ENCODE measurements around the gene INSR.
"Not testable (repeated sequence)": the region's sequence is repeated elsewhere in the genome, so short reads cannot be mapped to it uniquely, and the experiment has no call there.

INSR gene

DNA sequence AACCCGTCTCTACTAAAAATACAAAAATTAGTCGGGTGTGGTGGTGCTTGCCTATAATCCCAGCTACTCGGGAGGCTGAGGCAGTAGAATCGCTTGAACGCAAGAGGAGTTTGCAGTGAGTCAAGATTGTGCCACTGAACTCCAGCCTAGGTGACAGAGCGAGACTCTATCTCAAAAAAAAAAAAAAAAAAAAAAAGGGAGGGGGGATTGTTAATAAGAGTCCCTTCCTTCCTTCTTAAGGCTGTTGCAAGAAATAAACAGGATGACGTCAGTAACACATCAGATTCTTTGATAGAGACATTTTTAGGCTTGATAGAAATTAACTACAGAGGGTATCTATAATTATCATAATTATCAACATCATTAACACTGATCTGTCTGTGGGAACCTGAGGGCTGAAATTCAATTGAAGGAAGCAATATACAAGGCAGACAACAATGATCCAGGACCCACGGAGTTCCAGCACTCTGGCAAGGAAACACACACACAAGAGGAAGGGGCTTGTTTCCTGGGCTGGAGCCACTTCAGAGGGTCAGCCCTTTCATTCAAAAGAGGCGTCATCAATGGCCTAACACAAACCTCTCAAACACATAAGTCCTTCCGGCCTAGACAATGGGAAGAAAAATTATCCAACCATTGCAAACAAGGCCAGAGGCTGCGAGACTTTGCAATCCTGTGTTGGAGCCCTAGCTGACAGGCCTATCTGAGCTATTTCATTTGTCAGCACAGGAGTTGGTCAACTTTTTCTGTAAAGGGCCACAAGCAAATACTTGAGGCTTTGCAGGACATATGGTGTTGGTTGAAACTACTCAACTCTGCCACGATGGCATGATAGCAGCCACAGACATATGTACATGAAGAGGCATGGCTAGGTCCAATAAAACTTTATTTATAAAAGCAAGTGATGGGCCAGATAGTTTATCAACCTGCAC is 105.2 kb downstream of the INSR start:
- no peak for FAIRE-seq

DNA sequence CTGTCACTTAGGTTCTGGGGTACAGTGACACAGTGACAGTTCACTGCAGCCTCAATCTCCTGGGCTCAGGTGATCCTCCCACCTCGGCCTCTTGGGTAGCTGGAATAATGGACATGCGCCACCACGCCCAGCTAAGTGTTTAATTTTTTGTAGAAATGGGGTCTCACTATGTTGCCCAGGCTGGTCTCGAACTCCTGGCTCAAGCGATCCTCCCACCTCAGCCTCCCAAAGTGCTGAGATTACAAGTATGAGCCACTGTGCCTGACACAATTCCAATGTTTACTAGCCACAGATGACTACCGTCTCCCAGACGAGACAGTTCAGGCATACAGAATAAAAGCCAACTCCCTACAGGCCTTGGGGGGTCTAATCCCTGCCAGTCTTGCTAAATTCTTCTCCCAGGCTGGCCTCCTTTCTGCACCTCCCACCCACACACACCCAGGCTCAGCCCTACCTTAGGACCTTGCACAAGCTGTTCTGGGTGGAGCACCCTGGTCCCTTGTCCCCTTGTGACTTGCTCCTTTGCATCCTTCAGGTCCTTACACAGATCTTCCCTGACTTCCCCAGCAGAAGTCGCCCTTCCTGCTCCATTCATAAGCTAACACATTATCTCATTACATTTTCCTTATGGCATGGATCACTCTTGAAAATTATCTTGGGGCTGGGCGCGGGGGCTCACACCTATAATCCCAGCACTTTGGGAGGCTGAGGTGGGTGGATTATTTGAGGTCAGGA is 106.4 kb downstream of the INSR start:
- FAIRE-seq: no peak

GRCh38 chr19:7182489-7182888 is 111.7 kb downstream of the INSR start:
- FAIRE-seq: no peak

- no peak for FAIRE-seq
These were observed 114.3 kb downstream of the INSR start for GRCh38 chr19:7179917-7180306.

- FAIRE-seq: no peak
These were observed 116.3 kb downstream of the INSR start for GRCh38 chr19:7177926-7178325.

DNA sequence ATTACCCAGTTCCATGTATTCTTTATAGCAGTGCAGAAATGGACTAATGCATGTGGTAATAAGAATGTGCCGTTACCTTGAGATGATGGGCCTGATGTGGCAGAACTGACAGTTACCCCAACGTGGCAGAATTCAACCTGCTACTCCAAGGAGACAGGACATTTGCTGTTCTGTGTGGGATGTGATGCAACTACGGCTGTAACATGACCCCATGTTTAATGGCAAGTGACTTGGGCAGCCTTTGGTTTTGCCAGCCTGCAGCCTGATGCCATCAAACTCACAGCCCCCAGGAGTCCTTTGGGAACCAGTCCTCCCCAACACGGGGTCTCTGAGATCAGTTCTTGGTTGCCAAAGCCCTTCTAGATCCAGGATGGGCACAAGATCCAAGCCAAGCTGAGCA is 117.4 kb downstream of the INSR start:
- no peak for FAIRE-seq

DNA sequence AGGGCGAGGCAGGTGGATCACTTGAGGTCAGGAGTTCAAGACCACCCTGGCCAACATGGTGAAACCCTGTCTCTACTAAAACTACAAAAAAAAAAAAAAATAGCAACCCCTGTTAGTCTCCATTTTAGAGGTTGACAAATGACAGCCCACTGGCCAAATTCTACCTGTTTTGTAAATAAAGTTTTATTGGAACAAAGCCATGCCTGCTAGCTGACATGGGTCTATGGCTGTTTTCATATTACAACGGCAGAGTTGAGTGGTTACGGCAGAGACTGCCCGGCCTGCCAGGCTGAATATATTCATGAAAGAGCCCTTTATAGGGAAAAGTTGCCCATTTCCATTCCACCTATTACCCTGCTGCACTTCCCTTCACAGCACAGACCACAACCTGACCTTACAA is 121.4 kb downstream of the INSR start:
- FAIRE-seq: no peak

DNA sequence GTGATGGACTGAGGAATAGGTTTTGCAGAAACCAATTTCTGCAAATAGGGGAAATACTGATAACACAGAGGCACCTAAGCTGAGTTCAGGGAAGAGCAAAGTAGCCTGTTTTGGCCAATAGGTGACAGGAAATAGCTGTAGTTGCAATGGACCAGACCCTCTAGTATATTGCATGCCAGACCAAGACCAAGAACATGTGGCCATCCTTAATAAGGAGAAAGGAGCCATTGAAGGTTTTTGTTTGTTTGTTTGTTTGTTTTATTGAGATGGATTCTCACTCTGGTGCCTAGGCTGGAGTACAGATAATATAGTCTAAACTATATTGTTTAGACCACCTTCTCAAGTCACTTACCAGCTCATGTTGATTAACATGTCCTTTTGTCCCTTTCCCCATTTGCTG is 123.2 kb downstream of the INSR start:
- FAIRE-seq: no peak

DNA sequence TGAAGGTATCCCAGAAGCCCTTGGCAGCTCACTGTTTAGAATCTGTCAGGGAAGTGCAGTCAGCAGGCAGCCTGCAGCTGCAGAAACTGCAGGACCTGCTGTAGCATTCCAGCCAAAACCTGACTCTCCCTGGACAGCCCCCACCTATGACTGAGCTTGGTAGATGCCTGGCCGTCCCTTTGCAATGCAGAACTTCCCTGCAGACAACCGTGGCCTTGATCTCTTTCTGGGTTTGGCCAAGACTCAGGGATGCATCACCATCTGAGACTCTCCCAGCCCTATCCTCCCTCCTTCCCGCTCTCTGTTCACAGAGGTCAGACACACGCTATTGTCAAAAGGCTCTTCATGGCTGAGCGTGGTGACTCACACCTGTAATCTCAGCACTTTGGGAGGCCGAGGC is 125.3 kb downstream of the INSR start:
- no peak for FAIRE-seq

GRCh38 chr19:7161292-7161691 is 132.9 kb downstream of the INSR start:
- no peak for FAIRE-seq

DNA sequence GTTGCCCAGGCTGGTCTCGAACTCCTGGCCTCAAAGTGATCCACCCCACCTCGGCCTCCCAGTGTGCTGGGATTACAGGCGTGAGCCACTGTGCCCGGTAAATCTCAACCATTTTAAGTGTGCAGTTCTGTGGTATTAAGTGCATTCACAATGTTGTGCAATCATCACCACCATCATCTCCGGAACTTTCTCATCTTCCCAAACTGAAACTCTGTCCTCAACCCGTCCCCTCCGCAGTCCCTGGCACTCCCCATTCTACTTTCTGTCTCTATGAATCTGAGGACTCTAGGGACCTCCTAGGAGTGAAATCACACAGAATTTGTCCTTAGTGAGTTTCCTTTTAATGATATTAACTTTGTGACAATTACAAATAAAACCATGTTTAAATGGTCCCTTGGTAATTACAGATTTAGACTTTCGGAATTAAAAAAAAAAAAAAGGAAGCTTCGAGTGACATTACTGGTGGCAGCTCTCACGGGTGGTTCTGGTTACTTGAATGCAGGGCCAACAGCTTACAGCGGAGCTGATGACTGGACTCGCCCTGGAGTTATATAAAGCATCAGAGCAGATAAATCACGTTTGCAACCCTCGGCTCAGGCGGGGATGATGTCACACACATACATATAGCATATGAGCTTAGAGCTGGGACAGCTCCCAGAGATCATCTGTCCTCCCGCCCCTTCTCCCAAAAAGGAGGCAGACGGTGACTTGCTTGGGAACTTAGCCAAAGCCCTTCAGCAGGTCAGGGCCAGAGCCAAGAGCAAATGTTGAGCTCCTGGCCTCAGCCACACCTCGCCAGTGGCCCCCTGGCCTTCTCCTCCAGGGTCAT is 134.9 kb downstream of the INSR start:
- FAIRE-seq: no peak

DNA sequence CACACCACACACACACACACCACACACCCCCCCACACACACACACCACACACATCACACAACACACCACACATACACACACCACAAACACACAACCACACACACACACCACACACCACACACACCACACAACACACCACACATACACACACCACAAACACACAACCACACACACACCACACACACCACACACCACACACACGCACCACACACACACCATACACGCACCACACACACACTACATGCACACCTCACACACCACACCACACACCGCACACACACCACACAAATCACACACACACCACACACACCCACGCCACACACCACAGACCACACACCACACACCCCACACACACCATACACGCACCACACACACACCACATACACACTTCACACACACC is 141.2 kb downstream of the INSR start:
- no peak for FAIRE-seq

- no peak for FAIRE-seq
These were observed 141.6 kb downstream of the INSR start for GRCh38 chr19:7152568-7152967.

GRCh38 chr19:7149956-7150705 is 144.1 kb downstream of the INSR start:
- FAIRE-seq: no peak

- not testable (repeated sequence) for FAIRE-seq
These were observed 147.0 kb downstream of the INSR start for GRCh38 chr19:7147119-7147675.

DNA sequence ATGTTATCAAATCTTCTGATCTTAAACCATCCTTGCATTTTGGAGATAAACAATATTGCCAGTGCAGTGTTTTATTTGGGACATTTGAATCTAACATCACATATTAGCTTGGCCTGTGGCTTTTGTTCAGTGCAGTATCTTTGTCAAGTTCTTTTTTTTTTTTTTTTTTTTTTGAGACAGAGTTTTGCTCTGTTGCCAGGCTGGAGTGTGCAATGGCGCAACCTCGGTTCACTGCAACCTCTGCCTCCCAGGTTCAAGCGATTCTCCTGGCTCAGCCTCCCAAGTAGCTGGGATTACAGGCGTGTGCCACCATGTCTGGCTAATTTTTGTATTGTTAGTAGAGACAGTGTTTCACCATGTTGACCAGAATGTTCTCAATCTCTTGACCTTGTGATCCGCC is 148.1 kb downstream of the INSR start:
- FAIRE-seq: not testable (repeated sequence)

DNA sequence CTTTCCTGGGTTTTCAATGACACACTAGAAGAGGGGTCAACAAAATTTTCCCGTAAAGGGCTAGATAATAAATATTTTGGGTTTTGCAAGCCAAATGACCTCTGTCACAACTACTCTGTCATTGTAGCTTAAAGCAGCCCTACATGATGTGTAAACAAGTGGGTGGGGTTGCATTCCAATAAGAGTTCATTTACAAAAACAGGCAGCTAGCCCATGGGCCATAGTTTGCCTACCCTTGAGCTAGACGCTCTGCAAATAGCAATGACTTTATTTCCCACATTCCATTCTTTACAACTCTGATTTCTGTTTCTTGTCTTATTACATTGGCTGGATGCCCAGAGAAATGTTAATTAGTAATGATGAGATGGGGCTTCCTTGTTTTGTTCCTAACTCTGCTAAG is 148.7 kb downstream of the INSR start:
- FAIRE-seq: no peak

DNA sequence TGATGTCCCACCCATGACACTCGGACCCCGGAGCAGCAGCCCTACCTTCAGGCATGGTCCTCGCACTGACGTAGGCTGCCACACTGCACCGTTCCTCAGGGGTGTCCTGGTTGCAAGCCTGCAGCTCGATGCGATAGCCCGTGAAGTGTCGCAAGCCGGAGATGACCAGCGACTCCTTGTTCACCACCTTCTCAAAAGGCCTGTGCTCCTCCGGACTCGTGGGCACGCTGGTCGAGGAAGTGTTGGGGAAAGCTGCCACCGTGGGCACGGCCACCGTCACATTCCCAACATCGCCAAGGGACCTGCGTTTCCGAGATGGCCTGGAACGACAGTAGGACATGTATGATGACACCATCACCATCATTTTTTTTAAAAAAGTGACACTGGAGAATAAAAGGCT is 151.4 kb downstream of the INSR start:
- FAIRE-seq: no peak

GRCh38 chr19:7140137-7140536 is 154.1 kb downstream of the INSR start:
- FAIRE-seq: no peak

- no peak for FAIRE-seq
These were observed 155.1 kb downstream of the INSR start for GRCh38 chr19:7139095-7139494.

GRCh38 chr19:7138402-7138801 is 155.8 kb downstream of the INSR start:
- FAIRE-seq: no peak

DNA sequence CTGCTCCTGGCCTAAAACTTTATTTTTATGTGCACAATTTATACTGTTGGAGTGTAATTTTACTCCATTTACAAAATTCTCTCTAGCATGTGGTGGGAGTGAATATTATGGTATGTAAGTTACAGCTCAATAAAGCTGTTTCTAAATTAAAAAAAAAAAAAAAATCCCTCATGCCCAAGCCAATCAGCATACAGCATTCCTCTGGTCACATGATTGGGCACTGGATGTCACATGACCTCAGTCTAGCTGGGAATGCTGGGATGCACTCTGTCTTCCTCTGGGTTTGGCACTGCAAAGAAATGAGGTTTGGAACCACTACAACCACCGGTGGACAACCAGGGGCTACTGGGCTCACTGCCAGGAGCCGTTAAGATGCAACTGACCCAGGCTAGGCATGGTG is 157.1 kb downstream of the INSR start:
- no peak for FAIRE-seq

All from colon (tissue), 2 donors.